IPS-18a (cell line): ENCODE measurements around the gene PPP1R9B.

Experiments used
- H3K27ac ChIP-seq: one replicate; pipeline ENCODE4 v1.5.1; 2013; ENCODE audit warnings: low read length
- H3K27me3 ChIP-seq: one replicate; pipeline ENCODE4 v1.6.1; 2013; ENCODE audit warnings: mild to moderate bottlenecking, low read length; ENCODE audit not compliant: control insufficient read depth, insufficient read depth
- H3K36me3 ChIP-seq: one replicate; pipeline ENCODE4 v1.6.1; 2013; ENCODE audit warnings: low read depth, low read length; ENCODE audit not compliant: control insufficient read depth
- H3K4me1 ChIP-seq: one replicate; pipeline ENCODE4 v1.6.1; 2013; ENCODE audit warnings: low read depth, low read length; ENCODE audit not compliant: control insufficient read depth
- H3K4me3 ChIP-seq: one replicate; pipeline ENCODE4 v1.5.1; 2013; ENCODE audit warnings: low read length
- H3K9ac ChIP-seq: one replicate; pipeline ENCODE4 v1.6.1; 2013; ENCODE audit warnings: mild to moderate bottlenecking, low read length, moderate library complexity
- H3K9me3 ChIP-seq: one replicate; pipeline ENCODE4 v1.6.1; 2013; ENCODE audit warnings: low read depth, low read length; ENCODE audit not compliant: control insufficient read depth

The PPP1R9B gene

GRCh38 chr17:50149091-50149416 lies 1.4 kb downstream of the PPP1R9B start:
- Histone ChIP-seq H3K36me3 (no peaks in the 10 kb centered on the region), H3K9me3 (no peaks in the 10 kb centered on the region), H3K27ac (no peak overlapping the region), H3K9ac (no peak overlapping the region), H3K4me3 (peak overlapping the region; percentile 47), H3K27me3 (peaks cover 21% of the 10 kb centered on the region), H3K4me1 (peaks cover 24% of the 10 kb centered on the region)

GRCh38 chr17:50148226-50149090 lies 2.0 kb downstream of the PPP1R9B start:
- Histone ChIP-seq H3K4me3 (peak overlapping the region; percentile 44), H3K4me1 (peaks cover 24% of the 10 kb centered on the region), H3K36me3 (no peaks in the 10 kb centered on the region), H3K9me3 (no peaks in the 10 kb centered on the region), H3K9ac (peak overlapping the region; percentile 5), H3K27me3 (peaks cover 21% of the 10 kb centered on the region), H3K27ac (no peak overlapping the region)

GRCh38 chr17:50147841-50148225 lies 2.6 kb downstream of the PPP1R9B start:
- Histone ChIP-seq H3K4me1 (peaks cover 23% of the 10 kb centered on the region), H3K9me3 (no peaks in the 10 kb centered on the region), H3K4me3 (peak overlapping the region; percentile 44), H3K27ac (no peak overlapping the region), H3K36me3 (no peaks in the 10 kb centered on the region), H3K9ac (peak overlapping the region; percentile 5), H3K27me3 (peaks cover 21% of the 10 kb centered on the region)

DNA sequence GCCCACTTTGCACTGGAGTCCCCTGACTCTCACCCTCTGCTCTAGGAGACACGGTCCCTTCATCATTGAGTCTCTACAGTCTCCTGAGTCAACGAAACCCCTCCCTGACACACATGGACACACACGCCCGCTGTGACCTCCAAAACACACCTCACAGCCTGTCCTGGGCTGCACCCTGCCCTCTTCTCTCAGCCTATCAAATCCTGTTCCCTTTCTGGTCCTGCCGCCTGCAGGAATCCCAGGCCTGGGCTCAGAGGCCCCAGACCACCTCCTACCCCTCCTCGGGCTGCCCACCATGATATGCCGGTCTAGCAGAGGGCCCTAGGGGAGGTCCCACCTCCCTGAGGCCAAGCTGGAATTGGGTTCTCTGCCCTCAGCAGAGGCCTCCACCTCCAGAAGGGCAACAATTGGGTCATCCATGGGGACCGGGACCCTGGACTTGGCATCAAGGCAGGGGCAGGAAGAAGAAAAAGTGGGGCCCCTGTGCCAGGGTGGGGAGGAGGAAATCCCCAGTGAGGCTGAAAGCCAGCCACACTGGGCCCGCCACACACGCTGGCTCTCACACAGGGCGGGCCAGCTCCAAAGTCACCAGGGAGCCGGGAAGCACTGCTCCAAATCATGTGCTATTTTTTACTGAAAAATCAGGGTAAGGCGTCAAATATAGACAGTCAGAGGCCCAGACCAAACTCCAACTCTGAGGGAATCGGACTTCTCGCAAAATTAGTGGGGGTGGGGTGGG lies 3.4 kb downstream of the PPP1R9B start:
- peaks cover 15% of the 10 kb centered on the region for H3K4me1 ChIP-seq
- H3K9me3 ChIP-seq, result no peaks in the 10 kb centered on the region
- no peak overlapping the region for H3K27ac ChIP-seq
- H3K27me3 ChIP-seq, result peaks cover 21% of the 10 kb centered on the region
- H3K4me3 ChIP-seq, result no peak overlapping the region
- H3K9ac ChIP-seq, result no peak overlapping the region
- H3K36me3 ChIP-seq, result no peaks in the 10 kb centered on the region

DNA sequence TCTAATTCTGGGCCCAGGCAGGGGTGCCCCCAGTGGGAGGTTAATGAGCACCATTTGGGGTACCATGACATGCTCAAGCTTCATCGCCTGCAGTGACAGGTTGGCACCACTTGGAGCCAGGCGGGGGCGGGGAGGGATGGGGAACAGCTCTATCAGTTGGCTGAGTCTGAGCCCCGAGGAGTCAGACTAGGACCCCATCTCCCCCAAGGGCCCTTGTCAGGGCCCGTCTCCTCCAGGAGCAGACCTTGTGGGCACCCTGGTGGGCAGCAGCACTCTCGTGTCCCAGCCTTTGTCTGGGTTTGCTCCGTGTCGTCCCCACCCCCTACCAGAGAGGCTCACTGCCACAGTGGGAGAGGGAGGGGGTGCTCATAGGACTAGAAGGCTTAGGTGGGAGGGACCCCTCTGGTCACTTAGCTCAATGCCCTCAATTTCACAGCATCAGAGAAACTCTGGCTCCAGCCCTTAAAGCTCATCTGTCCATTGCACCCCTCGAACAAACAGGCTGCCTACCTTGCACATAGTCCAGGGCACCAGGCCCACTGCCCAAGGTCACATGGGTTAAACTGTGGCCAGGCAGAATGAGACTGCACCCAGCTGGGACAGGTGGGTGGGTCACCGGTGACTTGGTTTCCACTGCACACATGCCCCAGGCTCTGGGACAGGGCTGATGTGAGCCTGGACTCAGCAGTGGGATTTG lies 4.1 kb downstream of the PPP1R9B start:
- Histone ChIP-seq H3K27me3 (peaks cover 21% of the 10 kb centered on the region), H3K9me3 (no peaks in the 10 kb centered on the region), H3K27ac (no peak overlapping the region), H3K4me3 (no peak overlapping the region), H3K9ac (no peak overlapping the region), H3K36me3 (no peaks in the 10 kb centered on the region), H3K4me1 (peaks cover 15% of the 10 kb centered on the region)

DNA sequence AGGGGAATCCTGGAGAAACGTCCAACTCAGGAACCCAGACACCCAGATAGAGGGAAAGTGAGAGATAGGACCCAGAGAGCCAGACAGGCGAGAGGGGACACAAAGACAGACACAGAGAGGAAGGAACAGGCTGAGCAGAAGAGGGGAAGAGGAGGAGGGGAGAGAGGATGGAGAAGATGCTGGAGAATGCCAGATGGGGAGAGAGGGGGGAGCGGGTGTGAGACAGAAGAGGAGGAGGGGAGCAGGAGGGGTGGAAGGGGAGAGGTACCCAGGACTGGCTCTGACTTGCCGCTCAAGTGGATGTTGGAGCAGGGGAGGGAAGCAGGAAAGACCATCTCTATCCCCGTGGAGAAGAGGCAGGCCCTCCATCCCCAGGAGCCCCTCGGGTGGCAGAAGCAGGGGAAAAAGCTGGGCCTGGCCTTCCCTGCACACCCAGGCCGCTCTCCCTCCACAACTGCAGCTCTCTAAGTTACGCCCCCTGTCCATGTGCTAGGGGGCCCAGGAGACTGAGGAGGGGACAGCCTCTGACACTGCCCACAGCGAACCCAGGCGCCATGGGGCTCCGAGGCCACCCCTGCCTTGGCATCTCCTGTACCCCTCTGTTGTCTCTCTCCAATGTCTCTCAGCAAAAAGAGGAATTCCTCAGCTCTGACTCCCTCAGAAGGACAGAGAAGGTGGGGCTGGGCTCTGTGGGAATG lies 4.8 kb downstream of the PPP1R9B start:
- Histone ChIP-seq H3K4me1 (peaks cover 15% of the 10 kb centered on the region), H3K36me3 (no peaks in the 10 kb centered on the region), H3K27me3 (peaks cover 21% of the 10 kb centered on the region), H3K4me3 (no peak overlapping the region), H3K27ac (no peak overlapping the region), H3K9me3 (no peaks in the 10 kb centered on the region), H3K9ac (no peak overlapping the region)

DNA sequence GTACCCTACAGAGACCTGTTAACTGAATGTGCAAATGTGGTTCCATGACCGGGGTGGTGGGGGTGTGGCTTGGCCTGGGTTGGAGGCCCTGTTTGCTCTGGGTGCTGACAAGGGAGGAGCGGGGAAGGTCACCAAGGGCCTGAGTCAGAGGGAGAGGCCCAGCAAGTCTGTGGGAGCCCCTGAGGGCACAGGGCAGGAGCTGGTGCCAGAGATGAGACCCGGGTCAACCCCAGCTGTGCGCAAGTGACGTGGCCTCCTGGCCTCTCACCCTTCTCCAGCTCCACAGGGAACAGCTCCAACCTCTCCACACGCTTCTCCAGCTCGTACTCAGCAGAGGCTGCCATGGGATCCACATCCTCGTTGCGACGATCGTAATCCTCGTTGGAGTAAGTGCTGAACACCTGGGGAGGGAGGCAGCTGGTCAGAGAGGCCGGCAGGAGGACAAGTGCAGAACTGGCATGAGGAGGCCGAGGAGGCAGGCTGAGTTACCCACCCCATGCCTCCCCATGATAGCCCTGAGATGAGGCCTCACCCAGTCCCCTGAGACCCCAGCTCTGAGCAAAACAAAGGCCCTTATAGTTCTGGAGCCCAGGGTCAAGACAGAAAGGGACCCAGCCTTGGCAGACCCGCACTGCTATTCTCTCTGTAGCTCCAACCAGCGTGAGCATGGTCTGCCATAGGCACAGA lies 5.5 kb downstream of the PPP1R9B start:
- Histone ChIP-seq H3K9ac (no peak overlapping the region), H3K27ac (no peak overlapping the region), H3K36me3 (no peaks in the 10 kb centered on the region), H3K4me3 (no peak overlapping the region), H3K4me1 (peaks cover 15% of the 10 kb centered on the region), H3K27me3 (peaks cover 15% of the 10 kb centered on the region), H3K9me3 (no peaks in the 10 kb centered on the region)

GRCh38 chr17:50144355-50144754 lies 6.1 kb downstream of the PPP1R9B start:
- H3K4me3 ChIP-seq, result no peak overlapping the region
- no peak overlapping the region for H3K9ac ChIP-seq
- peaks cover 15% of the 10 kb centered on the region for H3K4me1 ChIP-seq
- peaks cover 2% of the 10 kb centered on the region for H3K36me3 ChIP-seq
- H3K9me3 ChIP-seq, result no peaks in the 10 kb centered on the region
- H3K27me3 ChIP-seq, result peaks cover 9% of the 10 kb centered on the region
- no peak overlapping the region for H3K27ac ChIP-seq

GRCh38 chr17:50143461-50144176 lies 6.9 kb downstream of the PPP1R9B start:
- Histone ChIP-seq H3K27me3 (peaks cover 3% of the 10 kb centered on the region), H3K9ac (no peak overlapping the region), H3K27ac (no peak overlapping the region), H3K4me1 (peaks cover 15% of the 10 kb centered on the region), H3K36me3 (peaks cover 9% of the 10 kb centered on the region), H3K4me3 (no peak overlapping the region), H3K9me3 (no peaks in the 10 kb centered on the region)

GRCh38 chr17:50141745-50142110 lies 8.7 kb downstream of the PPP1R9B start:
- H3K9ac ChIP-seq, result no peak overlapping the region
- no peak overlapping the region for H3K4me3 ChIP-seq
- H3K4me1 ChIP-seq, result no peaks in the 10 kb centered on the region
- peaks cover 13% of the 10 kb centered on the region for H3K36me3 ChIP-seq
- H3K27ac ChIP-seq, result no peak overlapping the region
- H3K27me3 ChIP-seq, result no peaks in the 10 kb centered on the region
- H3K9me3 ChIP-seq, result no peaks in the 10 kb centered on the region
